ENCODE data around the gene FAM174C.

FAM174C gene

GRCh38 chr19:1256646-1257474 is 18.5 kb upstream of the FAM174C start:
- POLR2A ChIA-PET: interaction anchor here (0.6 to 10.8 kb wide), 4 partner anchors 10 to 241 kb away, joined by 3 to 407 read pairs (median 4); partner anchors contain the start of gene CIRBP
- H3K27ac ChIP-seq (ENCODE audit: extremely low read depth, low read depth, low read length): peak overlapping the region; percentile 57; the same call in 1 of the 2 replicates
- H3K4me1 ChIP-seq (ENCODE audit: control insufficient read depth, insufficient read depth, low read length): peaks cover 24% of the 10 kb centered on the region
- H3K9me3 ChIP-seq (ENCODE audit: control insufficient read depth, insufficient read depth, low read depth, low read length): no peaks in the 10 kb centered on the region
- peaks cover 21 to 50% of the 10 kb centered on the region in 2 experiments for H3K36me3 ChIP-seq (ENCODE audit: control insufficient read depth in 2 of 2, insufficient read depth in 1 of 2, low read length in 2 of 2)
- TF ChIP-seq SP3 (tag by site-specific recombination; IDR thresholded peaks at IDR 0.05) (no peak), GLIS1 (tag by site-specific recombination; IDR thresholded peaks at IDR 0.05) (0 out of 2 replicates have a peak, but pooled peaks have one; percentile 14), ZNF274 (IDR thresholded peaks at IDR 0.05; ENCODE audit: low read length) (no peak), ZNF274 (tag by site-specific recombination; IDR thresholded peaks at IDR 0.05; ENCODE audit: borderline replicate concordance) (no peak), ZNF521 (tag by site-specific recombination; IDR thresholded peaks at IDR 0.05) (no peak), WT1 (tag by site-specific recombination; IDR thresholded peaks at IDR 0.05) (peak; percentile 23), HOXA7 (CRISPR knock-in tag; IDR thresholded peaks at IDR 0.05; ENCODE audit: borderline replicate concordance) (no peak), MZF1 (tag by site-specific recombination; IDR thresholded peaks at IDR 0.05; ENCODE audit: borderline replicate concordance) (no peak), MEIS1 (CRISPR knock-in tag; IDR thresholded peaks at IDR 0.05; ENCODE audit: borderline replicate concordance) (no peak), ZIC2 (tag by site-specific recombination; IDR thresholded peaks at IDR 0.05) (no peak), ZNF600 (tag by site-specific recombination; IDR thresholded peaks at IDR 0.05) (peak; percentile 64), ZNF549 (tag by site-specific recombination; IDR thresholded peaks at IDR 0.05) (no peak), OSR2 (tag by site-specific recombination; IDR thresholded peaks at IDR 0.05) (peak; percentile 21; the same call in 1 of the 2 replicates), SCRT2 (tag by site-specific recombination; IDR thresholded peaks at IDR 0.05) (no peak), OVOL3 (tag by site-specific recombination; IDR thresholded peaks at IDR 0.05) (no peak), ZNF354C (tag by site-specific recombination; IDR thresholded peaks at IDR 0.05; ENCODE audit: borderline replicate concordance, low read depth) (no peak), ZNF629 (tag by site-specific recombination; IDR thresholded peaks at IDR 0.05) (no peak)
- TF ChIP-seq, protein P1, sequence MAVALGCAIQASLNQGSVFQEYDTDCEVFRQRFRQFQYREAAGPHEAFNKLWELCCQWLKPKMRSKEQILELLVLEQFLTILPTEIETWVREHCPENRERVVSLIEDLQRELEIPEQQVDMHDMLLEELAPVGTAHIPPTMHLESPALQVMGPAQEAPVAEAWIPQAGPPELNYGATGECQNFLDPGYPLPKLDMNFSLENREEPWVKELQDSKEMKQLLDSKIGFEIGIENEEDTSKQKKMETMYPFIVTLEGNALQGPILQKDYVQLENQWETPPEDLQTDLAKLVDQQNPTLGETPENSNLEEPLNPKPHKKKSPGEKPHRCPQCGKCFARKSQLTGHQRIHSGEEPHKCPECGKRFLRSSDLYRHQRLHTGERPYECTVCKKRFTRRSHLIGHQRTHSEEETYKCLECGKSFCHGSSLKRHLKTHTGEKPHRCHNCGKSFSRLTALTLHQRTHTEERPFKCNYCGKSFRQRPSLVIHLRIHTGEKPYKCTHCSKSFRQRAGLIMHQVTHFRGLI (tag by site-specific recombination; IDR thresholded peaks at IDR 0.05): no peak
- TF ChIP-seq, protein P2, sequence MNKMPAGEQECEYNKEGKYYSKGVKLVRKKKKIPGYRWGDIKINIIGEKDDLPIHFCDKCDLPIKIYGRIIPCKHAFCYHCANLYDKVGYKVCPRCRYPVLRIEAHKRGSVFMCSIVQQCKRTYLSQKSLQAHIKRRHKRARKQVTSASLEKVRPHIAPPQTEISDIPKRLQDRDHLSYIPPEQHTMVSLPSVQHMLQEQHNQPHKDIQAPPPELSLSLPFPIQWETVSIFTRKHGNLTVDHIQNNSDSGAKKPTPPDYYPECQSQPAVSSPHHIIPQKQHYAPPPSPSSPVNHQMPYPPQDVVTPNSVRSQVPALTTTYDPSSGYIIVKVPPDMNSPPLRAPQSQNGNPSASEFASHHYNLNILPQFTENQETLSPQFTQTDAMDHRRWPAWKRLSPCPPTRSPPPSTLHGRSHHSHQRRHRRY (tag by site-specific recombination; IDR thresholded peaks at IDR 0.05): no peak
- TF ChIP-seq, protein P3, sequence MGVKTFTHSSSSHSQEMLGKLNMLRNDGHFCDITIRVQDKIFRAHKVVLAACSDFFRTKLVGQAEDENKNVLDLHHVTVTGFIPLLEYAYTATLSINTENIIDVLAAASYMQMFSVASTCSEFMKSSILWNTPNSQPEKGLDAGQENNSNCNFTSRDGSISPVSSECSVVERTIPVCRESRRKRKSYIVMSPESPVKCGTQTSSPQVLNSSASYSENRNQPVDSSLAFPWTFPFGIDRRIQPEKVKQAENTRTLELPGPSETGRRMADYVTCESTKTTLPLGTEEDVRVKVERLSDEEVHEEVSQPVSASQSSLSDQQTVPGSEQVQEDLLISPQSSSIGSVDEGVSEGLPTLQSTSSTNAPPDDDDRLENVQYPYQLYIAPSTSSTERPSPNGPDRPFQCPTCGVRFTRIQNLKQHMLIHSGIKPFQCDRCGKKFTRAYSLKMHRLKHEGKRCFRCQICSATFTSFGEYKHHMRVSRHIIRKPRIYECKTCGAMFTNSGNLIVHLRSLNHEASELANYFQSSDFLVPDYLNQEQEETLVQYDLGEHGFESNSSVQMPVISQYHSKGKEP (tag by site-specific recombination; IDR thresholded peaks at IDR 0.05): peak; percentile 25; the same call in 1 of the 2 replicates
- TF ChIP-seq, protein P4, sequence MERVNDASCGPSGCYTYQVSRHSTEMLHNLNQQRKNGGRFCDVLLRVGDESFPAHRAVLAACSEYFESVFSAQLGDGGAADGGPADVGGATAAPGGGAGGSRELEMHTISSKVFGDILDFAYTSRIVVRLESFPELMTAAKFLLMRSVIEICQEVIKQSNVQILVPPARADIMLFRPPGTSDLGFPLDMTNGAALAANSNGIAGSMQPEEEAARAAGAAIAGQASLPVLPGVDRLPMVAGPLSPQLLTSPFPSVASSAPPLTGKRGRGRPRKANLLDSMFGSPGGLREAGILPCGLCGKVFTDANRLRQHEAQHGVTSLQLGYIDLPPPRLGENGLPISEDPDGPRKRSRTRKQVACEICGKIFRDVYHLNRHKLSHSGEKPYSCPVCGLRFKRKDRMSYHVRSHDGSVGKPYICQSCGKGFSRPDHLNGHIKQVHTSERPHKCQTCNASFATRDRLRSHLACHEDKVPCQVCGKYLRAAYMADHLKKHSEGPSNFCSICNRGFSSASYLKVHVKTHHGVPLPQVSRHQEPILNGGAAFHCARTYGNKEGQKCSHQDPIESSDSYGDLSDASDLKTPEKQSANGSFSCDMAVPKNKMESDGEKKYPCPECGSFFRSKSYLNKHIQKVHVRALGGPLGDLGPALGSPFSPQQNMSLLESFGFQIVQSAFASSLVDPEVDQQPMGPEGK (tag by site-specific recombination; IDR thresholded peaks at IDR 0.05): peak; percentile 12; the same call in 1 of the 2 replicates
- no peak overlapping the region for H3K4me3 ChIP-seq (ENCODE audit: low read depth, low read length)
- CTCF ChIA-PET: interaction anchor here (1.2 to 1.4 kb wide), 3 partner anchors 10 to 13 kb away, joined by 5 to 9 read pairs (median 6); no protein-coding TSS in a partner anchor
